GM11168 (cell line): Measurements from ENCODE around the gene LDB3.

ENCODE experiments used
- in situ Hi-C: fragments of 300-500 bp; cut with MboI; formaldehyde crosslinking; loops from one replicate; pipeline ENCODE4 v1.12.0; 2022; ENCODE audit warnings: low sequenced_read_pairs; ENCODE audit not compliant: unreplicated experiment

The LDB3 gene

GRCh38 chr10:86753638-86754434, 85.5 kb downstream of the LDB3 start:
- in situ Hi-C loops = no loop called here

- in situ Hi-C loops = no loop called here
These were observed 87.1 kb downstream of the LDB3 start for GRCh38 chr10:86755454-86755739.

GRCh38 chr10:86755740-86756510, 87.6 kb downstream of the LDB3 start:
- in situ Hi-C loops = no loop called here

GRCh38 chr10:86756511-86757112, 88.3 kb downstream of the LDB3 start, which contains the start of gene BMPR1A:
Gene BMPR1A, plus strand, starts transcription at chr10:86756619. Its CDS starts 119,400 bp downstream, at chr10:86876019.
- in situ Hi-C loops = no loop called here

- in situ Hi-C loops = no loop called here
These were observed 89.0 kb downstream of the LDB3 start for GRCh38 chr10:86757113-86757972.

- in situ Hi-C loops = no loop called here
These were observed 90.1 kb downstream of the LDB3 start for GRCh38 chr10:86758189-86759072.

GRCh38 chr10:86759073-86759672, 90.9 kb downstream of the LDB3 start:
- in situ Hi-C loops = no loop called here

GRCh38 chr10:86763404-86763803, 95.1 kb downstream of the LDB3 start:
- in situ Hi-C loops = no loop called here

- in situ Hi-C loops = no loop called here
These were observed 97.2 kb downstream of the LDB3 start for GRCh38 chr10:86765548-86765947.

GRCh38 chr10:86768412-86769062, 100.2 kb downstream of the LDB3 start:
- in situ Hi-C loops = no loop called here

- in situ Hi-C loops = no loop called here
These were observed 101.7 kb downstream of the LDB3 start for GRCh38 chr10:86769991-86770390.

GRCh38 chr10:86770412-86770960, 102.2 kb downstream of the LDB3 start:
- in situ Hi-C loops = no loop called here

- in situ Hi-C loops = no loop called here
These were observed 105.2 kb downstream of the LDB3 start for GRCh38 chr10:86773498-86773897.

- in situ Hi-C loops = no loop called here
These were observed 107.0 kb downstream of the LDB3 start for GRCh38 chr10:86775056-86775869.

GRCh38 chr10:86775870-86776180, 107.5 kb downstream of the LDB3 start:
- in situ Hi-C loops = no loop called here

- in situ Hi-C loops = no loop called here
These were observed 111.1 kb downstream of the LDB3 start for GRCh38 chr10:86779220-86780017.
